SK-N-SH treated with all-trans-retinoic acid at 6 μM for 48 hours (cell line): ENCODE data around the gene AMPD3.

Source experiments
- ATAC-seq: fragments of 200-7000 bp; cut with Tn5 transposase; 3 replicates; pipeline ENCODE4 v1.9.1; 2020; ENCODE audit warnings: mild to moderate bottlenecking, moderate library complexity
- ARNTL ChIP-seq: fragments of 450-650 bp; formaldehyde crosslinking; IDR thresholded peaks from 2 replicates; pipeline ENCODE4 v1.5.0; 2020; ENCODE audit warnings: low read depth, mild to moderate bottlenecking, moderate library complexity, borderline replicate concordance
- BACH2 ChIP-seq: fragments of 250-450 bp; sonication (Bioruptor Pico); IDR thresholded peaks from 2 replicates; pipeline ENCODE4 v1.9.0; 2021; ENCODE audit warnings: mild to moderate bottlenecking, borderline replicate concordance
- CSDC2 ChIP-seq: fragments of 250-450 bp; sonication (Bioruptor Pico); IDR thresholded peaks from 2 replicates; pipeline ENCODE4 v1.5.0; 2020; ENCODE audit warnings: mild to moderate bottlenecking, moderate library complexity
- ESRRG ChIP-seq: fragments of 250-450 bp; sonication (Bioruptor Pico); IDR thresholded peaks from 2 replicates; pipeline ENCODE4 v1.6.1; 2021; ENCODE audit warnings: mild to moderate bottlenecking
- GLIS3 ChIP-seq: fragments of 250-450 bp; sonication (Bioruptor Pico); IDR thresholded peaks from 2 replicates; pipeline ENCODE4 v1.5.0; 2020; ENCODE audit warnings: mild to moderate bottlenecking, moderate library complexity
- ISL1 ChIP-seq: fragments of 250-450 bp; sonication (Bioruptor Pico); IDR thresholded peaks from 2 replicates; pipeline ENCODE4 v2.1.2; 2022; ENCODE audit warnings: mild to moderate bottlenecking, moderate library complexity
- OSR1 ChIP-seq: fragments of 250-450 bp; sonication (Bioruptor Pico); IDR thresholded peaks from 2 replicates; pipeline ENCODE4 v1.8.0; 2022; ENCODE audit warnings: moderate library complexity, mild to moderate bottlenecking, inconsistent platforms
- PPARA ChIP-seq: fragments of 250-450 bp; sonication (Bioruptor Pico); IDR thresholded peaks from 2 replicates; pipeline ENCODE4 v1.5.0; 2020; ENCODE audit warnings: mild to moderate bottlenecking, borderline replicate concordance
- RARB ChIP-seq: fragments of 250-450 bp; sonication (Bioruptor Pico); IDR thresholded peaks from 2 replicates; pipeline ENCODE4 v1.8.0; 2021; ENCODE audit warnings: mild to moderate bottlenecking, moderate library complexity
- TOX ChIP-seq: fragments of 250-450 bp; sonication (Bioruptor Pico); IDR thresholded peaks from 2 replicates; pipeline ENCODE4 v1.8.0; 2021; ENCODE audit warnings: mild to moderate bottlenecking, moderate library complexity, borderline replicate concordance
- ZC3H10 ChIP-seq: fragments of 250-450 bp; sonication (Bioruptor Pico); IDR thresholded peaks from 2 replicates; pipeline ENCODE4 v1.5.1; 2021; ENCODE audit warnings: mild to moderate bottlenecking, moderate library complexity
- ZFP3 ChIP-seq: fragments of 250-450 bp; sonication (Bioruptor Pico); IDR thresholded peaks from 2 replicates; pipeline ENCODE4 v1.5.0; 2020; ENCODE audit warnings: mild to moderate bottlenecking, moderate library complexity
- ZFP30 ChIP-seq: fragments of 450-650 bp; formaldehyde crosslinking; IDR thresholded peaks from 2 replicates; pipeline ENCODE4 v1.5.0; 2022; ENCODE audit warnings: mild to moderate bottlenecking, moderate library complexity
- ZNF565 ChIP-seq: fragments of 450-650 bp; formaldehyde crosslinking; conservative IDR thresholded peaks from 2 replicates; pipeline ENCODE4 v1.5.0; 2020; ENCODE audit warnings: low read depth, mild to moderate bottlenecking, moderate library complexity
- ZNF70 ChIP-seq: fragments of 450-650 bp; formaldehyde crosslinking; IDR thresholded peaks from 2 replicates; pipeline ENCODE4 v1.5.0; 2020; ENCODE audit warnings: mild to moderate bottlenecking, moderate library complexity
- TF ChIP-seq, protein P1 (sequence below): fragments of 250-450 bp; sonication (Bioruptor Pico); IDR thresholded peaks from 2 replicates; pipeline ENCODE4 v1.5.1; 2020; ENCODE audit warnings: low read depth, mild to moderate bottlenecking, moderate library complexity
- TF ChIP-seq, protein P2 (sequence below): fragments of 250-450 bp; sonication (Bioruptor Pico); IDR thresholded peaks from 2 replicates; pipeline ENCODE4 v1.8.0; 2020; ENCODE audit warnings: mild to moderate bottlenecking, moderate library complexity, borderline replicate concordance
- TF ChIP-seq, protein P3 (sequence below): fragments of 250-450 bp; sonication (Bioruptor Pico); IDR thresholded peaks from 2 replicates; pipeline ENCODE4 v1.5.0; 2020; ENCODE audit warnings: mild to moderate bottlenecking, moderate library complexity
- TF ChIP-seq, protein P4 (sequence below): fragments of 250-450 bp; sonication (Bioruptor Pico); IDR thresholded peaks from 2 replicates; pipeline ENCODE4 v1.8.0; 2021; ENCODE audit warnings: low read depth, mild to moderate bottlenecking, moderate library complexity, borderline replicate concordance
- TF ChIP-seq, protein P5 (sequence below): fragments of 250-450 bp; sonication (Bioruptor Pico); IDR thresholded peaks from 2 replicates; pipeline ENCODE4 v1.5.1; 2021; ENCODE audit warnings: mild to moderate bottlenecking, moderate library complexity

Gene AMPD3

DNA sequence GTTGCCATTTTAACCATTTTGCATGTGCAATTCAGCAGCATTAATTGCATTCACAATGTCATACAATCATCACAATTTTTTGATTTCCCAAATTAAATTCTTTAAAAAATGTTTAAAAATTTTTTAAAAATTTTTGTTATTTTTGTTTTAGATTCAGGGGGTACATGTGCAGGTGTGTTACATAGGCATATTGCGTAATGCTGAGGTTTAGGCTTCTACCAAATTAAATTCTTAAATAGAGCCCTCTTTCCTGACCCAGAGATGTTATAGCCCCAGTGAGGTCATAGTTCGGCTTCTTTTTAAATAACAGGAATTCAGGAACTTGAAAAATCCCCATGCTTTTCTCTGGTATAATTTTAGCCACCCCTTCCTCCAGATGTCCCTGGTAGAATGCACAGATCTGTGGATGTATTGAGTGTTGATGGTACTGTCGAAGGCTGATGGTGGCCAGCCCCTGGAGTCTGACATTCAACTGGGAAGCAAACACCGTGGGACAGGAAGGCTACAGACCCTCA, 11.3 kb upstream of the AMPD3 start:
- TF ChIP-seq, protein P1, sequence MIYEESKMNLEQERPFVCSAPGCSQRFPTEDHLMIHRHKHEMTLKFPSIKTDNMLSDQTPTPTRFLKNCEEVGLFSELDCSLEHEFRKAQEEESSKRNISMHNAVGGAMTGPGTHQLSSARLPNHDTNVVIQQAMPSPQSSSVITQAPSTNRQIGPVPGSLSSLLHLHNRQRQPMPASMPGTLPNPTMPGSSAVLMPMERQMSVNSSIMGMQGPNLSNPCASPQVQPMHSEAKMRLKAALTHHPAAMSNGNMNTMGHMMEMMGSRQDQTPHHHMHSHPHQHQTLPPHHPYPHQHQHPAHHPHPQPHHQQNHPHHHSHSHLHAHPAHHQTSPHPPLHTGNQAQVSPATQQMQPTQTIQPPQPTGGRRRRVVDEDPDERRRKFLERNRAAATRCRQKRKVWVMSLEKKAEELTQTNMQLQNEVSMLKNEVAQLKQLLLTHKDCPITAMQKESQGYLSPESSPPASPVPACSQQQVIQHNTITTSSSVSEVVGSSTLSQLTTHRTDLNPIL (CRISPR knock-in tag): no peak
- TF ChIP-seq ARNTL (CRISPR knock-in tag) (no peak), PPARA (CRISPR knock-in tag) (no peak), BACH2 (no peak), ZNF565 (CRISPR knock-in tag) (no peak)
- TF ChIP-seq, protein P2, sequence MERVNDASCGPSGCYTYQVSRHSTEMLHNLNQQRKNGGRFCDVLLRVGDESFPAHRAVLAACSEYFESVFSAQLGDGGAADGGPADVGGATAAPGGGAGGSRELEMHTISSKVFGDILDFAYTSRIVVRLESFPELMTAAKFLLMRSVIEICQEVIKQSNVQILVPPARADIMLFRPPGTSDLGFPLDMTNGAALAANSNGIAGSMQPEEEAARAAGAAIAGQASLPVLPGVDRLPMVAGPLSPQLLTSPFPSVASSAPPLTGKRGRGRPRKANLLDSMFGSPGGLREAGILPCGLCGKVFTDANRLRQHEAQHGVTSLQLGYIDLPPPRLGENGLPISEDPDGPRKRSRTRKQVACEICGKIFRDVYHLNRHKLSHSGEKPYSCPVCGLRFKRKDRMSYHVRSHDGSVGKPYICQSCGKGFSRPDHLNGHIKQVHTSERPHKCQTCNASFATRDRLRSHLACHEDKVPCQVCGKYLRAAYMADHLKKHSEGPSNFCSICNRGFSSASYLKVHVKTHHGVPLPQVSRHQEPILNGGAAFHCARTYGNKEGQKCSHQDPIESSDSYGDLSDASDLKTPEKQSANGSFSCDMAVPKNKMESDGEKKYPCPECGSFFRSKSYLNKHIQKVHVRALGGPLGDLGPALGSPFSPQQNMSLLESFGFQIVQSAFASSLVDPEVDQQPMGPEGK (CRISPR knock-in tag): no peak
- no peak for ATAC-seq

DNA sequence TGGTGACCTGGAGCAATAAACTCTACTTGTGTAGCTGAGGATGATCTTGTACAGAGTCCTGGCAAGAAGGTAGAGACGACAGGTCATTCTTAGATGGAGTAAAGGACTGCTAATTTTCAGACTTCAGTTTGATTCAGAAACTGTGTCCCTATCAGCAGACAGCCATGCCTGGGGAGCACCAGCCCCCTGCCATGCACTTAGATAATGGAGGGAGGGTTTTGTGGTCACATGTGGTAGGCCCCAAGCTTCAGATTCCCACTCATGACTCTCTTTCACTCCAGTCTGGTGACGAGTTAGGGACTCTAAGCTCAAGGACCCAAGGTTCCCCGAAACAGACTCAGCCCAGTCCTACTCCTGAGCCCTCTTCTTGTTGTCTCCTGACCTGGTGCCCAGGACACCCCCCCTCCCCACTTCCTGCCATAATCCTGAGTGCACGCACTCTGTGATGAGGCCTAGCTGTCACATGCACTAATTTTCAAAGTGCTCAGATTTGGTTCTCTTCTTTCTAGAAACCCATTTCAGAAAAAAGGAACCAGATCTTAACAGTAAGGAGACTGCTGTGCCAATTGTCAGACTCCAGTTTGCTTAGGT, 10.2 kb upstream of the AMPD3 start:
- no peak for ATAC-seq
- TF ChIP-seq CSDC2 (no peak), ZFP30 (CRISPR knock-in tag) (no peak), RARB (no peak), ARNTL (CRISPR knock-in tag) (no peak), ESRRG (CRISPR knock-in tag) (no peak), ISL1 (CRISPR knock-in tag) (no peak), ZC3H10 (no peak), OSR1 (CRISPR knock-in tag) (no peak), ZFP3 (no peak), ZNF565 (CRISPR knock-in tag) (no peak), ZNF70 (CRISPR knock-in tag) (no peak), BACH2 (no peak), TOX (CRISPR knock-in tag) (no peak), GLIS3 (CRISPR knock-in tag) (no peak)
- TF ChIP-seq, protein P3, sequence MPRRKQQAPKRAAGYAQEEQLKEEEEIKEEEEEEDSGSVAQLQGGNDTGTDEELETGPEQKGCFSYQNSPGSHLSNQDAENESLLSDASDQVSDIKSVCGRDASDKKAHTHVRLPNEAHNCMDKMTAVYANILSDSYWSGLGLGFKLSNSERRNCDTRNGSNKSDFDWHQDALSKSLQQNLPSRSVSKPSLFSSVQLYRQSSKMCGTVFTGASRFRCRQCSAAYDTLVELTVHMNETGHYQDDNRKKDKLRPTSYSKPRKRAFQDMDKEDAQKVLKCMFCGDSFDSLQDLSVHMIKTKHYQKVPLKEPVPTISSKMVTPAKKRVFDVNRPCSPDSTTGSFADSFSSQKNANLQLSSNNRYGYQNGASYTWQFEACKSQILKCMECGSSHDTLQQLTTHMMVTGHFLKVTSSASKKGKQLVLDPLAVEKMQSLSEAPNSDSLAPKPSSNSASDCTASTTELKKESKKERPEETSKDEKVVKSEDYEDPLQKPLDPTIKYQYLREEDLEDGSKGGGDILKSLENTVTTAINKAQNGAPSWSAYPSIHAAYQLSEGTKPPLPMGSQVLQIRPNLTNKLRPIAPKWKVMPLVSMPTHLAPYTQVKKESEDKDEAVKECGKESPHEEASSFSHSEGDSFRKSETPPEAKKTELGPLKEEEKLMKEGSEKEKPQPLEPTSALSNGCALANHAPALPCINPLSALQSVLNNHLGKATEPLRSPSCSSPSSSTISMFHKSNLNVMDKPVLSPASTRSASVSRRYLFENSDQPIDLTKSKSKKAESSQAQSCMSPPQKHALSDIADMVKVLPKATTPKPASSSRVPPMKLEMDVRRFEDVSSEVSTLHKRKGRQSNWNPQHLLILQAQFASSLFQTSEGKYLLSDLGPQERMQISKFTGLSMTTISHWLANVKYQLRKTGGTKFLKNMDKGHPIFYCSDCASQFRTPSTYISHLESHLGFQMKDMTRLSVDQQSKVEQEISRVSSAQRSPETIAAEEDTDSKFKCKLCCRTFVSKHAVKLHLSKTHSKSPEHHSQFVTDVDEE (CRISPR knock-in tag): no peak
- TF ChIP-seq, protein P4, sequence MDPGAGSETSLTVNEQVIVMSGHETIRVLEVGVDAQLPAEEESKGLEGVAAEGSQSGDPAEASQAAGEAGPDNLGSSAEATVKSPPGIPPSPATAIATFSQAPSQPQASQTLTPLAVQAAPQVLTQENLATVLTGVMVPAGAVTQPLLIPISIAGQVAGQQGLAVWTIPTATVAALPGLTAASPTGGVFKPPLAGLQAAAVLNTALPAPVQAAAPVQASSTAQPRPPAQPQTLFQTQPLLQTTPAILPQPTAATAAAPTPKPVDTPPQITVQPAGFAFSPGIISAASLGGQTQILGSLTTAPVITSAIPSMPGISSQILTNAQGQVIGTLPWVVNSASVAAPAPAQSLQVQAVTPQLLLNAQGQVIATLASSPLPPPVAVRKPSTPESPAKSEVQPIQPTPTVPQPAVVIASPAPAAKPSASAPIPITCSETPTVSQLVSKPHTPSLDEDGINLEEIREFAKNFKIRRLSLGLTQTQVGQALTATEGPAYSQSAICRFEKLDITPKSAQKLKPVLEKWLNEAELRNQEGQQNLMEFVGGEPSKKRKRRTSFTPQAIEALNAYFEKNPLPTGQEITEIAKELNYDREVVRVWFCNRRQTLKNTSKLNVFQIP (CRISPR knock-in tag): no peak
- TF ChIP-seq, protein P5, sequence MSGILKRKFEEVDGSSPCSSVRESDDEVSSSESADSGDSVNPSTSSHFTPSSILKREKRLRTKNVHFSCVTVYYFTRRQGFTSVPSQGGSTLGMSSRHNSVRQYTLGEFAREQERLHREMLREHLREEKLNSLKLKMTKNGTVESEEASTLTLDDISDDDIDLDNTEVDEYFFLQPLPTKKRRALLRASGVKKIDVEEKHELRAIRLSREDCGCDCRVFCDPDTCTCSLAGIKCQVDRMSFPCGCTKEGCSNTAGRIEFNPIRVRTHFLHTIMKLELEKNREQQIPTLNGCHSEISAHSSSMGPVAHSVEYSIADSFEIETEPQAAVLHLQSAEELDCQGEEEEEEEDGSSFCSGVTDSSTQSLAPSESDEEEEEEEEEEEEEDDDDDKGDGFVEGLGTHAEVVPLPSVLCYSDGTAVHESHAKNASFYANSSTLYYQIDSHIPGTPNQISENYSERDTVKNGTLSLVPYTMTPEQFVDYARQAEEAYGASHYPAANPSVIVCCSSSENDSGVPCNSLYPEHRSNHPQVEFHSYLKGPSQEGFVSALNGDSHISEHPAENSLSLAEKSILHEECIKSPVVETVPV: no peak

GRCh38 chr11:10447445-10447844, 7.6 kb upstream of the AMPD3 start:
- TF ChIP-seq ZFP3: no peak
- no peak for TF ChIP-seq BACH2
- no peak for TF ChIP-seq OSR1 (CRISPR knock-in tag)
- no peak for TF ChIP-seq ESRRG (CRISPR knock-in tag)
- TF ChIP-seq PPARA (CRISPR knock-in tag): no peak
- no peak for ATAC-seq
